Measurements from ENCODE around the gene TOX2.

TOX2 gene

DNA sequence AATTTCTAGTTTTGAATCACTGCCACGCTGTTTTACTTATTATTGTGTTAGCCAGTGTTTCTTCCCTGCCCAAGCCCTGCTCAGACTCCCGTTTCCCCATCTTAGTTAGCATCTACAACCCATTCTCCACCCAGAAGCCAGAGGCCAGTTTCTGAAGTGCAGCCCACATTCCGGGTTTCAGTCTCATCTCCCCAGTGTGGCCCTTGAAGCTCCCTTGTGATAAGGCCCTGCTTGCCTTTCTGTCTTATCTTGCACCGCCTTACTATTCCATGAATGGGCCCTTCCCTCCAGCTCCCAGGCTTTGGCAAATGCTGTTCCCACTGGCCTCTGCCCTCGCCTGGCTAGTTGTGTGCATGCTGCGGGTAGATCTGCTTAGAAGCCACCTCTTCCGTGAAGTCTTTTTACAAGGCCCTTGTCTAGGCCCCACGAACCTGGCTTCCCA lies 41.1 kb downstream of the TOX2 start:
- no peak for DNase-seq (ENCODE audit: low read depth in 1 of 2, low spot score in 1 of 2)

DNA sequence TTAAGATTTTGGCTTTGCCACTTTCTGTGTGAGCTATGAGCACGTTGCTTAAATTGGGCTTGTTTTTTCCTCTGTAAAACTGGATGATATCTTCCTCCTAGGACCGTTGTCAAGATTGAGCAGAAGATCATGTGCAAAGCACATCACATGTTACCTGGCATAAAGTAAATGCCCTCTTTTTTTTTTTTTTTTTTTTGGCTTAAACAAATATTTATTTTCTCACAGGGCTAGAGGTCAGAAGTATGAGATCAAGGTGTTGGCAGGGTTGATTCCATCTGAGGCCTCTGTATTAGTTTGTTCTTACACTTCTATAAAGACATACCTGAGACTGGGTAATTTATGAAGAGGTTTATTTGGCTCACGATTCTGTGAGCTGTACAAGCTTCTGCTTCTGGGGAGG lies 42.7 kb downstream of the TOX2 start:
- DNase-seq (ENCODE audit: low read depth in 1 of 2, low spot score in 1 of 2) = no peak

DNA sequence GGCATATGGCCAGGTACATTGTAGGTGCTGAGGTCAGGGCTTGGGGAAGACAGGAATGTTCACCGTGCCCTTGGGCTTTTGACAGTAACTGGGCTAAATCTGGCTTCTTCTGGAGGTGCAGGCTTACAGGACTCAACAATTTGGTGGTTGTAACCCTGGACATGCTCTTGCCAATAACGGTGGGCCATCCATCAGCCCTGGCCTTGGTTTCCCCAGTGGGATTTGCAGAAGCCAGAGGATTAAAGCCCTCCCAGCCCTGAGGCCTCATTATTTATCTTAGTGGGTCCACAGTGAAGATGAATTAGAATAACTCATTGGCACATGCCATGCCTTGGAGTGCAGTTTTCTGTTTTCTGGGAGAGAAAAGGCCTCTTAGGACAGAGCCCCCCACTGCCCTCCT lies 44.0 kb downstream of the TOX2 start:
- DNase-seq (ENCODE audit: low read depth in 1 of 2, low spot score in 1 of 2) = no peak

DNA sequence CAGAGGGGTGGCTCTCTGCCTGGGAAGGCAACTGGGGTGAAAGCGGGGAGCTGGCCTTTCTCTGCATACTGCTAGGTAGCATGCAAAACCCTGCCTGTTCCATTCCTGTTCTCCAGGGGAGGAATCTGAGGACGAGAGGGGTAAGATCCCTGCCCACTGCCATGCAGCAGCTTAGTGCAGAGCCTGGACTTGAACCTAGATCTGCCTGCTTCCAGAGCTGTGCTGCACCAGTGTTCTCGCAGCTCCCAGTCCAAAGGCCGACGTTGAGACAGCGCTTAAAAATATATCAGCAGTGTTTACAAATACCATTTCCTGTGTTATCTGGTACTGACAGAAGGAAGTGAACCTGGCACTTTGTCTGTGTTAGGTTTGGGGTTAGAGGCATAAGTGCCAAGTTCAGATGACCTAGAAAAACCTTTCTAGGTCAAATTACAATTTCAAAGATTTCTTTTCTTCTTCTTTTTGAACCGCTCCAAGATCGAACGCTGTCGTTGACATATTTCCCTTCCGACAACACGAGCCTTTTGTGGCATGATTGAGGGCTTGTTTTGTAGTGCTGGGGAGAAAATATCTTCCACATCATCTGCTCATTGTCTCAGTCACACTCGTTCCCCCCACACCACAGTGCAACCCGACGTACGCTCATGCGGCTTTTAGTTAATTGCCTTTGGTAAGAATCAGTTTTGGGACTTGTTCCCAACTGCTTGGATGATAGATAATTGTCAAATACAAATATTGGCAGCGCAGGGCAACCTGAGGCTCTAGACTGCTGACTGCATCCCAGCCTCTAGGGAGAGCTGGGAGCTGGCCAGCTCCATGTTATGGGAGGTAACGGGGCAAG lies 44.6 kb downstream of the TOX2 start:
- no peak for DNase-seq (ENCODE audit: low read depth in 1 of 2, low spot score in 1 of 2)

DNA sequence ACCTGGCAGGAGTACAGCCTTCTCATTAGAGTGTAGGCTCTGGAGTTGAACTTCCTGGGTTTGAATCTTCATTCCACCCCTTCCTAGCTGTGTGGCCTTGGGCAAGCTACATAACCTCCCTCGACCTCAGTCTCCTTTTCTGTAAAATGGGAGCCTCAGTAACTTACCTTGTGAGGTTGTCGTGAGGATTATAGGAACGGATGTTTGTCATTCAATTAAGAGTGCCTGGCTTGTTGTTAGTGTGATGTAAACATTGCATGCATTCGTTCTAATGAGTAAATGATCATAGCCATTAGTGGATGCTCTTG lies 45.2 kb downstream of the TOX2 start:
- no peak for DNase-seq (ENCODE audit: low read depth in 1 of 2, low spot score in 1 of 2)

DNA sequence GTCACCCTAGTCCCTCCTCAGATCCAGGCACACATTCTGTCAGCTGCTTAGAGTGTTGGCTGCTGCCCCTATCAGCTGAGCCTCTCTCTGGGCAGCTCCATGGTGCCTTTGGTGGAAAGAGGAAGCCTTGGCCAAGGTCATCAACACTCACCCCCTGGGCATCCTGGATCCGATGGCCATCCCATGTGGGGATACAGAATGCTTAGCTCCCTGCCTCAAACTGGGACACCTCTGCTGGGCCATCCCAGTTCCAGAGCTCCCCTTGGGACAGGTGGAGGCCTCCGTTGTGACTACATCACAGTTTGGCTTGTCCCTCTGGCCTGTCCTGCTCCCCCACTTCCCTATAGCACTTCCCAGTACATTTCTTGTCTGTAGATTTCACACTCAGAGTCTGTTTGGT lies 45.6 kb downstream of the TOX2 start:
- DNase-seq (ENCODE audit: low read depth in 1 of 2, low spot score in 1 of 2) = no peak

DNA sequence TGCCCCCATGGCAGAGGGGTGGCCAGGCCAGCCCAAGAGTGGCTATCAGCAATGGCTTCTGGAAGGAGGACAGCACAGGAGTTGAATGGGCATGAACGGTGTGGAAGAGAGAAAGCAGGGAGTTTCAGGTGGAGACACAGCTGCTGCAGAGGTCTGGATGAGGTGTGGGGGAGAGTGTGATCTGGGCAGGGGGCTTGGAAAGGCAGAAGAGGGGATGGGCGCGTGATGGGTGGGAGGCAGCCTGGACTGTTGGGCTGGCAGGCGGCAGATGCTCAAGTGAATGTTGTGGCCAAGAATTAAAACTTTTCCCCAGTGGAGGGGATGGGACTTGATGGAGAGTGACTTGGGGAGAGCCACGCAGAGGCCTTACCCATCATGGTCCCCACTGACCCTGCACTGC lies 46.5 kb downstream of the TOX2 start:
- no peak for DNase-seq (ENCODE audit: low read depth in 1 of 2, low spot score in 1 of 2)

DNA sequence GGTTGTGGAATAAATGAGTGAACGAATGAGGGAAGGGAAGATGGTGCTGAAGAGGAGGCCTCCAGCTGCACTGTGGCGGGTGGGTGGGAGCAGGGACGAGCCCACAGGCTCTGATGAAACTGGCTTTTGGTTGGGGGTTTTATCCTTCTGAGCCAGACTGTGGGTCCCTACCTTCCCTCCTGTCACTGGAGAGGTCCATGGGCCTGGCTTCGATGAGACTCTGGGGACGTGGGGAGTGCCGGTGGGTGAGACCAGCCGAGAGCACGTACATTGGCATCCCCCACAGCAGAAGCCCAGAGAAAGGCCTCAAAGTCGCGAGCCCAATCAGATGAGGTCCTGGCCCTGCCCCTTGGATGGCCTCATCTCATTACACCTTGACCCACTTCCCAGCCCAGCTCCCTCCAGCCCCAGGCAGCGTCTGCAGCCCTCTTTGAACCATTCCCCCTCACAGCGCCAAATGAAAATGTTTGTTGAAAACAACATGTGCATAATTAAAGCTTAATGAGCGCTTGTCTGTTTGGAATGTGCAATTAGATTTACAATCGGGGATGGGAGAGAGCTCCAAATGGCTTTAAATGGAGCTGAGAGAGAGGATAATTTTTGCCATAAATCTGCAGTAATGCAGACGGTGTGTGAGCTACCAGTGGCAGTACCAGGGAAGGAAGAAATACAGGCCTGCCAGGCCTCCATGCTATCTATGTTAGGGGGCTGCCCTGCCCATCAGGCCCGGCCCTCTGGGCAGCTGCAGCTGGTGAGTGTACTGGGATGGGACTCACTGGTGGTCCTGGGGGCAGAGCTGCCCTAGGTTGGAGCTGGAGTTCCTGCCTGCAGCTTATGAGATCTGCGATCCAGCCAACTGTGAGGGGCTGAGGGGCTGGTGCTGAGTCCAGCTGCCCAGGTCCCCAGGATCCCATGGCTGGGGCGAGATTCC lies 47.2 kb downstream of the TOX2 start:
- no peak for DNase-seq (ENCODE audit: low read depth in 1 of 2, low spot score in 1 of 2)

DNA sequence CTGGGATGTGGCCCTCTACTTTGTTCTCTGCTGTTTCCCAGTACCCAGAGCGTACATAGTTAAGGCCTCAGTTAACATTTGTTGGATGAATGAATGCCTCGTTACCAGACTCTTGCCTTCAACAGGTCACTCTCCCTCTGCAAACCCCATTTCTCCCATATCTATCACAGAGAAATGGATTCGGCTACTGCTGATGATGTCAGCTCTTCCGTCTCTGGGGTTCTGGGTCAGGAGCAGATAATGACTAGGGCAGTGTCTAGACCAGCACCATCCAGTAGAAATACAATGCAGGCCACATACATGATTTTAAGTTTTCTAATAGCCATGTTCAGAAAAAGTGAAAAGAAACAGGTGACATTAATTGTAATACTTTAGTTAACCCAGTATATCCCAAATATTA lies 47.9 kb downstream of the TOX2 start:
- no peak for DNase-seq (ENCODE audit: low read depth in 1 of 2, low spot score in 1 of 2)

DNA sequence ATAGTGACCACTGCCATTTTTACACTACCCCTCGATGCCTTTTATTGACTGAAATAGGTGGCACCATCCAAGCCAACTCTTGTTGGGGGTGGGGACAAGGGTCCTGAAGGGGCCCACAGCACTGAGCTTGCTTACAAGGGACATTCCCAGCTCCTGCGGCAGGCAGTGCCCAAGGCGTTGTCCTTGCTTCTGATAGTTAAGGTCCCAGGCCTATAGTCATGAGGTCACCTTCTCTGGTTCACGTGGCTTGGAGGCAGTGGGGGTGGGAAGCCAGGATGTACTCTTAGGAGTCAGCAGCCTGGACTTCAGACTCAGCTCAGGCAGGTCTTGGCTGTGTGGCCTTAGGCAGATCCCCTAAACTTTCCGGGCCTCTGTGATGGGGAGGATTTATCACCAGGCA lies 48.6 kb downstream of the TOX2 start:
- DNase-seq (ENCODE audit: low read depth in 1 of 2, low spot score in 1 of 2) = no peak

DNA sequence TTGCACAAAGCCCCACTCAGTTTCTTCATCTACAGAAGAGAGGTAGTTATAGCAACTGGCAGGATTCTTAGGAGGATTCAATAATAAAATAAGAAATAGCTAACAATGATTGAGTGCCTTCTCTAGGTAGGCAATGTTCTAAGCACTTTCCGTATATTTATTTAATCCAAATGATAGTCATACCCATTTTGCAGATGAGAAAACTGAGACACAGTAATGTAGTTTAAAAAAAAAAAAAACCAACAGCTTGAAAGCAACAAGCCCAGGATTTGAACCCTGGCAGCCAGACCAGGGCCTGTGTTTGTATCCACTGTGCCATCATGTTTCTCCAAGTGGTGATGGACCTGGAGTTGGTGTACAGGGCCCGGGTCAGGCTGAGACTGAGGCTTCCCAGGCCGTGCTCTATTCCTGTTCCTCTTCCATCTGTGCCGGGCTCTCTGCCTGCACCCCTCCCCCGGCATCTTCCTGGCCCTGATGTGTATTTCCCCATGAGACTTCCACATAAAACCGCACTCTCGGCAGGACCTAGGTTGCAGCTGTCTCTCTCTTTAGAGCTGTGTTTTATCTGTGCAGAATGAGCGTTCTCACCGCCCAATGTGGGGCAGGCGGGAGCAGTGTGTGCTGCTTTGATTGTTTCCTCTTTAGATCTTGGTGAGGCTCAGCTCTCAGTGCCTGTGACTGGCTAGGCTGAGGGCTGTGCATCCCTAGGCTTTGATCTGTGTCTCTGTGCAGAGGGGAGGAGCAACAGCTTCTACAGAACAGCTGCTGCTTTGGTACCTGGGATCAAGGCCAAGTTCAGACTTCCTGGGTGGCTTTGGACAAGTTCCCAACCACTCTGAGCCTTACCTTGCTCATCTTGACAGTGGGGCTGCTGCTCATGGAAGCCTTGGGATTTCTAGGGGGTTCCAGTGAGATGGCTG lies 49.5 kb downstream of the TOX2 start:
- no peak for DNase-seq (ENCODE audit: low read depth in 1 of 2, low spot score in 1 of 2)

DNA sequence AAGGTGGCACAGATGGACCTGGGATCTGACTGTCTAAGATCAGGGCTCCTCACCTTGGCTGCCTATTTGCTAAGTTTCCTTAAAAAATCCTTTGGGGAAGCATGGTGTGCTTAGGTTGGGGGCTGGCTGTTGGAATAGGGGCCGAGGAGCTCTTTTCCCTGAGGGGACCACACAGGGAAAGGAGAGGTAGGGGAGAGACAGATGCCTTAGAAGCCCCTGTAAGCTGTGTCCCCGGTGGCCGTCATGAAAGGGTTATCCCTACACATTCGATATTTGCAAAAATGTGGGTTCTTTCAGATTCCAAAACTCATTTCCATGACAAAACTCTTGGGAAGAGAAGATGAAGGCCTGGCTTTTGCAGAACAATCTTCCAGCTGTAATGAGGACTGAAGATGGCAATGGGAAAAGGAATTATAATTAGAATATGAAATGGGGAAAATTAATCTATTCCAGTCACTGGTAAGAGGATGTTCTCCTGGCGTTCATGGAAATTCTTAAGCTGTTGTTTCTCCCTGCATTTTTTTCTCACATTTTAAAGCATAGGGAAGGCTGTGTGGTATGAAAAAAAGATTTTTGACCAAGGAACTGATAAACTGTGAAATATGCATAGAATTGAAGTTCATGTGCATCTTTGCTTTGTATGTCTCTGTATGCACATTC lies 53.8 kb downstream of the TOX2 start:
- no peak for DNase-seq (ENCODE audit: low read depth in 1 of 2, low spot score in 1 of 2)

DNA sequence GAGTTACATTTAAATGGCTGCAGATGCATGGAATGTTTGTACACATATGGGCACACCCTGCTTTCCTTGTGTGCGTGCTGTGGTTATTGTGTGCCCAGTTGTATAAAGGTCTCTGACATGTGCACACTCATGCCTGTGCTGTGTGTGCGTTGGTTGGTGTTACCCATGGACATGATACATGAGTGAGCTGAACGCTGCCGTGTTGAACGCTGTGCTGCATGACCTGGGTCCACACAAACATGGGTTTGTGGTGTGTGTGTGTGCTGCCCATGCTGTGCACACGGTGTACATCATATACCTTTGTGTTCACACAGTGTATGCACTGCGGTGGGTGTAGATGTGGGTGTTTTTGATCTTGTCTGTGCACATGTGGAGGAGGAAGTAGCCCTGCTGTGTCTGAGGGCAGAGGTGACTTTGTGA lies 54.4 kb downstream of the TOX2 start:
- DNase-seq (ENCODE audit: low read depth in 1 of 2, low spot score in 1 of 2) = no peak

DNA sequence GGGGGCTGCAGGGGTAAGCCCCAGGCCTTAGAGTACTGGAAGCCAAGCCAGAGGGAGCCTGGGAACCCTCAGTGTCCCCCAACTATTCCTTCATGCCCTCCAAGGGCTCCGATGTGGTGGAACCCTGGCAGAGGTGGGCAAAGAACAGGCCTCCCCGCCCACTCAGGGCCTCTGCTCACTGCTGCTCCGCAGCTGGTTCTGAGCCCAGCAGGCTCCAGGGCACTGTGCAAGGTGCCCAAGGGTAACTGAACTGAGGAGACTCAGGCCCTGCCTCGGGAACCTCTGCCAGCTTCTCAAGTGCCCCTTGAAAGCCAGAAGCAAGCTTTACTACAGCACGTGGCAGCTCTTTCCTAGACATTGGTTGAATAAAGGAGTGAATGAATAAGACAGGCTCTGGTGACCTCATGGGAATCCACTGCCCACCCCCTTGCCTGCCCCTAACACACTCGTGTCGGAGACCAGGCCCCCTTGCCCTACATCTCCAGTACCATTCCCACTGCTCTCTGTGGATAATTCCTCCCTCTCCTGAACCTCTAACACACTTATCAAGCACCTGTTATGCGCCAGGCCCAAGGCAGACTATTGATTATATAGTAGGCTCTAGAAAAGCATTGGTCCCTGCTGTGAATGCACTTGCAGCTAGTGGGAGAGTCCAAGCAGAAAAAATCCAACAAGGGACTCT lies 55.0 kb downstream of the TOX2 start:
- DNase-seq (ENCODE audit: low read depth in 1 of 2, low spot score in 1 of 2) = no peak

DNA sequence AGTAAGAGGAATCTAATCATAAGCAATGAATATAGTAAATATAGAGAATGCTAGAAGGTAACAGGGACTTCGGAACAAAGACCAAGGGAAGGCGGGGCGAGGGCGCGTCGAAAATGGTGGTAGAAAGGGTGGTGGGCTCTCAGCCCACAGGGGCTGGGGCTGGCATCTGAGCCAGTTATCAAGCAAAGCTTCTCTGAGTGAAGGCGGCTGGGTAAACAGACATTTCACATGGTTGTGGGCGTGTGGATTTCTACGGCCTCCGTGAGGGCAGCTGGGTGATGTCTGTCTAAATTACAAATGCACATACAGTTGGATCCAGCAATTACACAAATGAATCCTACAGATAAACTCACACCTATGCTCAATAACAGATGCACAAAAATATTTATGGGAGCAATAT lies 56.6 kb downstream of the TOX2 start:
- DNase-seq (ENCODE audit: low read depth in 1 of 2, low spot score in 1 of 2) = no peak

DNA sequence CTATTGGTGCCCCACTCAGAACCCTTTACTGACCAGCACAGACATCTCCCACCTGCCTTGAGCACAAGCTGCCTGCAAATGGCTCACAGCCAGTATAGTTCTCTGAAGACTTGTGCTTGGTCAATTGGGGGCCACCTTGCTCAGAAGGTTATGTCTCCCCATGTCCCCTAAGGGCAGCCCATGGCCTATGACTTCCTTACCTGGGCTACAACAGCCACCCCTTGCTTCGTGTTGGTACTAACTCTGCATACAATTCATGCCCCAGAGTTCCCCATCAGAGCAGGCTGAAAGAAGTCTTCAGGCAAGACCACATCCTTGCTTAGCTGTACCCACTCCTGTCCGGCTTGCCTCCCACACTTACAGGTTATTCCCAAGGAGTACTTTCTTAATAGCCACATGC lies 57.4 kb downstream of the TOX2 start:
- no peak for DNase-seq (ENCODE audit: low read depth in 1 of 2, low spot score in 1 of 2)

DNA sequence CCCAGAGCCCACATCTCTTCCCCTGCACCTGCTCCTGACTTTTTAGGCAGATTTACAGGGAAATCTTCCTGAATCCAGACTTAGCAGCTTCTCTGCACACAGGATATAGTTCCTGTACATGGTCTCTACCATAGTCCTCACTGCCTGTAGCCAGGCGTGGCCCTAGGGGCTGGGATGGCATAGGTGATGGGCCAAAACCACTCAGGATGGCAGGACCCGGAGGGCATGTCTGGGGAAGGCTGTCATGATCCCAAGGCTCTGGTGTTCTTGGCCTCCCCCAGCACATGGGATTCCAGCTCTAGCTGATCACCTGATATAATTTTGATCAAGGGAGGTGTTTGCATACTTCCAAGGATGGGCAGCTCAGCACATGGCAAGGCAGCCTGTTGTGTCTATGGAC lies 58.0 kb downstream of the TOX2 start:
- no peak for DNase-seq (ENCODE audit: low read depth in 1 of 2, low spot score in 1 of 2)

DNA sequence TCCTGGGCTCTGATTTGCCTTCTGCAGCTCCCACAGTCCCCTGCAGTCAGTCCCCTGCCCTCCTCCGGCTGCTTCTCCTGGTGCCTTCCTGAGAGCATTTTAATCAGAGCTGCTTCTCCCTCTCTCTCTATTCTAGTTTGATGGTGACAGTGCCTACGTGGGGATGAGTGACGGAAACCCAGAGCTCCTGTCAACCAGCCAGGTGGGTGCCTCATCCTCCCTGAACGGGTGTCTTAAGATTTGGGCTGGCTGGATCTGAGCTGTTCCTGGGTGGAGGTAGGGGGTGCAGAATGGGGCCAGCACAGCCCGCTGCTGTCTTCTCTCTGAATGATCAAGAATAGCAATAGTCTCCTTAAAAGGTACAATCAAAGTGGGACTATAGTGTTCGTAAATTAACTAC lies 58.6 kb downstream of the TOX2 start:
- DNase-seq (ENCODE audit: low read depth in 1 of 2, low spot score in 1 of 2) = no peak

DNA sequence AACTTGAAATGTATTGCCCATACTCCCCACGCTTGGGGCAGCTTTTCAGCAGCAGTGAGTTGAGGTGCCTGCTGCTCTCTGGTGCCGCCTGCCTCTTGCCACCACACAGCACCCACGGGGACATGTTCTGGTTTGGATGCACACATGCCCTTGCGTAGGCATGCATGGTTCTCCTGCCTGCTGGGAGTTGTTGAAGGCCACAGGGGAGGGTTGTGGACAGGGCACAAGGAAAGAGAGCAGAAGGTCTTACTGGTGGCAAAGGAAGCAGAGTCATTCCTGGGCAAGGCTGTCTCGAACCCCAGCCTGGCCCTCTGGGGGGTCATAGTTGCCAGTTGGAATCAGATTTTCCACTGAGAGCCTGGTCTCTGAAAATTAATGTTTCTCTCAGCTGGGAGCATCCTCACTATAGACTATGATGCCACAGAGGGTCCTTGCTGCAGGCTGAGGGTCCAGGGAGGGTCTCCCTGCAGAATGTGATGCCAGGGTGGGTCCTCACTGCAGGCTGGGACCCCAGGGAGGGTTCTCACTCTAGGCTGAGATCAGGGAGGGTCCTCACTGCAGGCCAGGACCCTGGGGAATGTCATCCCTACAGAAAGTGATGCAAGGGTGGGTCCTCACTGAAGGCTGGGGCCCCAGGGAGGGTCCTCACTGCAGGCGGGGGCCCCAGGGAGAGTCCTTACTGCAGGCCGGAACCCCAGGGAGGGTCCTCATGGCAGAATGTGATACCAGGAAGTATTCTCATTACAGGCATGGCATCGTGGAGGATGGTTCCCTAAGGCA lies 59.2 kb downstream of the TOX2 start:
- no peak for DNase-seq (ENCODE audit: low read depth in 1 of 2, low spot score in 1 of 2)

DNA sequence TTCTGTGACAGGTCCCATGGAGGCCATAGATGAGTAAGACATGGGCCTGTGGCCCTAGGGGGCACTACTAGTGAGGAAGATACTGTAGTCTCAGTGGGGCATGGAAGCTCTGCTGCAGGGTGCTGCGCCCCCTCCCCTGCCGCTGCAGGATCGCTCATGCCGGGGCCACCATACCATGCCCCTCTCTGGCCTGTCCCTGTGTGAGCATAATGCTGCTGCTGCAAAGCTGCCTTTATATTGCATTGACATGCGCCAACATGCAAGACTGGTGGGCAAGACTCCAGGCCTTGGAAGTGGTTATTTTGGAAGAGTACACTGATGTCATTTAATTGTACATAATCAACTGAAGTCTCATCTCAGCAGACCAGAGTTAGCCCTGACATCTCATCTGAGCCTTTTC lies 60.0 kb downstream of the TOX2 start:
- no peak for DNase-seq (ENCODE audit: low read depth in 1 of 2, low spot score in 1 of 2)
